SK-N-SH (cell line): ENCODE data around the gene SCAMP2. TPM values are rescaled to one million over a fixed set of nuclear protein-coding genes. Genes with fewer than 3 reads are reported as not detected.

ENCODE experiments used
- CTCF ChIA-PET: fragments of 300-600, 350-600 bp; formaldehyde crosslinking; extraction: SDS; loops from one replicate; lab custom pipeline; 2021; lab: Yijun Ruan, JAX
- POLR2A ChIA-PET: fragments of 350-600 bp; sonication (Branson Sonifier 250); formaldehyde crosslinking; extraction: SDS; loops from one replicate; lab custom pipeline; 2020; ENCODE audit warnings: antibody characterized with exemption, inconsistent platforms; lab: Yijun Ruan, JAX
- DNase-seq: peaks from one replicate; pipeline ENCODE4 v3.0.0; 2012
- H2AFZ ChIP-seq: fragments of 200-600 bp; sonication (generic); 2 replicates; pipeline ENCODE4 v1.8.1; 2016; ENCODE audit warnings: antibody characterized with exemption, mild to moderate bottlenecking, low read depth
- H3F3A ChIP-seq: fragments of 200-600 bp; sonication (generic); replicated peaks from 2 replicates; pipeline ENCODE3; 2016; ENCODE audit warnings: antibody characterized with exemption, mild to moderate bottlenecking; ENCODE audit not compliant: insufficient read depth
- H3K27ac ChIP-seq, 2 experiments: fragments of 200-500 bp in 1 of 2; fragments of 200-600 bp in 1 of 2; sonication (Bioruptor generic) in 1 of 2; sonication (generic), shearing (Covaris generic) in 1 of 2; 2 replicates each; pipeline versions ENCODE4 v1.5.1 to v1.6.1; 2014 to 2016; ENCODE audit warnings: low read depth in 2 of 2, inconsistent platforms in 1 of 2, low read length in 1 of 2, mild to moderate bottlenecking in 1 of 2, mixed read lengths in 1 of 2
- H3K27me3 ChIP-seq: fragments of 200-600 bp; sonication (generic), shearing (Covaris generic); 2 replicates; pipeline ENCODE4 v1.6.1; 2016; ENCODE audit warnings: mixed run types; ENCODE audit not compliant: insufficient read depth
- H3K36me3 ChIP-seq, 2 experiments: fragments of 200-500 bp in 1 of 2; fragments of 200-600 bp in 1 of 2; sonication (Bioruptor generic) in 1 of 2; sonication (generic) in 1 of 2; replicated peaks in 1 of 2; 2 replicates each; pipeline versions ENCODE3 to v1.5.1; 2014 to 2016; ENCODE audit warnings: low read length in 1 of 2, mild to moderate bottlenecking in 1 of 2; ENCODE audit not compliant: insufficient read depth in 2 of 2, control insufficient read depth in 1 of 2
- H3K4me1 ChIP-seq, 2 experiments: fragments of 200-500 bp in 1 of 2; fragments of 200-600 bp in 1 of 2; sonication (Bioruptor generic) in 1 of 2; sonication (generic), shearing (Covaris generic) in 1 of 2; 2 replicates each; pipeline versions ENCODE4 v1.5.1 to v1.6.1; 2014 to 2016; ENCODE audit warnings: low read depth in 1 of 2, low read length in 1 of 2, mixed run types in 1 of 2; ENCODE audit not compliant: insufficient read depth in 2 of 2, control insufficient read depth in 1 of 2
- H3K4me2 ChIP-seq: fragments of 200-600 bp; sonication (generic), shearing (Covaris generic); 2 replicates; pipeline ENCODE4 v1.6.1; 2017; ENCODE audit warnings: mixed run types
- H3K4me3 ChIP-seq, 2 experiments: fragments of 200-500 bp in 1 of 2; fragments of 200-600 bp in 1 of 2; sonication (Bioruptor generic) in 1 of 2; sonication (generic), shearing (Covaris generic) in 1 of 2; 2 replicates each; pipeline versions ENCODE4 v1.5.1 to v1.8.1; 2014 to 2016; ENCODE audit warnings: low read depth in 2 of 2, inconsistent platforms in 1 of 2, low read length in 1 of 2, mild to moderate bottlenecking in 1 of 2, mixed read lengths in 1 of 2, moderate library complexity in 1 of 2
- H3K79me2 ChIP-seq: fragments of 200-600 bp; sonication (generic); 2 replicates; pipeline ENCODE4 v1.8.1; 2017; ENCODE audit warnings: mild to moderate bottlenecking; ENCODE audit not compliant: insufficient read depth
- H3K9ac ChIP-seq: fragments of 200-600 bp; sonication (generic); 2 replicates; pipeline ENCODE4 v1.6.1; 2017; ENCODE audit warnings: mixed run types
- H3K9me2 ChIP-seq: fragments of 200-600 bp; sonication (generic); 2 replicates; pipeline ENCODE4 v1.6.1; 2017; ENCODE audit warnings: mixed run types
- H3K9me3 ChIP-seq: fragments of 200-600 bp; sonication (generic); 2 replicates; pipeline ENCODE4 v1.6.1; 2017; ENCODE audit warnings: mixed run types, mild to moderate bottlenecking, moderate library complexity
- H4K20me1 ChIP-seq: fragments of 200-600 bp; sonication (generic); 2 replicates; pipeline ENCODE4 v1.6.1; 2017; ENCODE audit warnings: mild to moderate bottlenecking, mixed run types; ENCODE audit not compliant: insufficient read depth
- ELF1 ChIP-seq: IDR thresholded peaks from 2 replicates; pipeline ENCODE4 v1.4.0; 2012
- FOXM1 ChIP-seq: IDR thresholded peaks from 2 replicates; pipeline ENCODE4 v1.4.0; 2012; ENCODE audit warnings: low read depth, mild to moderate bottlenecking
- GABPA ChIP-seq: IDR thresholded peaks from 2 replicates; pipeline ENCODE4 v1.4.0; 2012; ENCODE audit warnings: low read depth, mild to moderate bottlenecking
- MXI1 ChIP-seq: IDR thresholded peaks from 2 replicates; pipeline ENCODE4 v1.6.1; 2012; ENCODE audit warnings: mild to moderate bottlenecking, low read depth, low read length, improper control_type of control experiment
- RAD21 ChIP-seq: IDR thresholded peaks from 2 replicates; pipeline ENCODE4 v1.6.1; 2012; ENCODE audit warnings: mild to moderate bottlenecking, low read length
- RCOR1 ChIP-seq: fragments of 150-350 bp; IDR thresholded peaks from 2 replicates; pipeline ENCODE4 v1.6.1; 2017; ENCODE audit warnings: antibody characterized with exemption, low read length
- RXRA ChIP-seq: IDR thresholded peaks from 2 replicates; pipeline ENCODE4 v1.4.0; 2012; ENCODE audit warnings: low read depth, mild to moderate bottlenecking, borderline replicate concordance
- SIN3A ChIP-seq: IDR thresholded peaks from 2 replicates; pipeline ENCODE4 v1.6.1; 2012; ENCODE audit warnings: low read depth, mild to moderate bottlenecking, low read length, moderate library complexity, borderline replicate concordance
- TCF12 ChIP-seq: IDR thresholded peaks from 2 replicates; pipeline ENCODE4 v1.4.0; 2012
- TEAD4 ChIP-seq: IDR thresholded peaks from 2 replicates; pipeline ENCODE4 v1.4.0; 2012; ENCODE audit warnings: mild to moderate bottlenecking, borderline replicate concordance; ENCODE audit not compliant: insufficient read depth
- WGBS: methylation state at CpG from one replicate; pipeline ENCODE4 v1.1.6; 2017; ENCODE audit warnings: low lambda C conversion rate; 5-methylcytosine and 5-hydroxymethylcytosine counted together
- polyA plus RNA-seq, 3 experiments: library from polyadenylated mRNA; depleted of rRNA; stranded (reverse); fragments of >200 nt; gene quantifications; 2 replicates each; pipeline ENCODE4 v1.2.3, GENCODE V29; 2012
- TF ChIP-seq, protein P1 (sequence below): IDR thresholded peaks from 2 replicates; pipeline ENCODE4 v1.4.0; 2012; ENCODE audit warnings: low read depth
- TF ChIP-seq, protein P2 (sequence below): fragments of 200-600 bp; sonication (generic); IDR thresholded peaks from 2 replicates; pipeline ENCODE4 v1.6.1; 2017; ENCODE audit warnings: antibody characterized with exemption, mild to moderate bottlenecking, moderate library complexity
- TF ChIP-seq, protein P3 (sequence below): fragments of 150-350 bp; IDR thresholded peaks from 2 replicates; pipeline ENCODE4 v1.6.1; 2016; ENCODE audit warnings: mild to moderate bottlenecking, low read depth, low read length
- TF ChIP-seq, protein P4 (sequence below): IDR thresholded peaks from 2 replicates; pipeline ENCODE4 v1.6.1; 2012; ENCODE audit warnings: mild to moderate bottlenecking, low read depth, low read length, moderate library complexity
- TF ChIP-seq, protein P5 (sequence below): IDR thresholded peaks from 2 replicates; pipeline ENCODE4 v1.4.0; 2012; ENCODE audit warnings: low read depth, borderline replicate concordance

The SCAMP2 gene
- polyA plus RNA-seq, 1 of the 3 experiments (the other 2 are of a cell fraction) = 88.1 TPM

DNA sequence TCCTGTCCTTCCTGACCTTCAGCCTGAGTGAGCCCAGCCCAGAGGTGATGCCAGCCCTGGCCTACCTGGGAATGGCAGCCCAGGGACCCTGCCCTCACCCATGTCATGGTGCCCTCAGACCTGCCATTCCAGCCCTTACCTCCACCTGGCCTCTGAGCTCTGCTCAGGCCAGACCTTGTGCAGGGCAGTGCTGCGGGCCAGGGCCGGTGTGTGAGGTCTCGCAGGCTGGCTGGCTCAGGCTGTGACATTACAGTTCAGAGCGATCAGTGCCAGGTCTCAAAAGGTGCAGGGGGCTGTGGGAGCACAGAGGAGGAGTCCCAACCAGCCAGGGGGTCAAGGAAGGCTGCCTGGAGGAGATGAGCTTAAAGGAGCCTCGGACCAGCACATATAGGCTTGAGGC, 53.1 kb downstream of the SCAMP2 start (continued):
- no peak for TF ChIP-seq RXRA
- TF ChIP-seq, protein P1, sequence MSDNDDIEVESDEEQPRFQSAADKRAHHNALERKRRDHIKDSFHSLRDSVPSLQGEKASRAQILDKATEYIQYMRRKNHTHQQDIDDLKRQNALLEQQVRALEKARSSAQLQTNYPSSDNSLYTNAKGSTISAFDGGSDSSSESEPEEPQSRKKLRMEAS = no peak
- TF ChIP-seq TCF12 = no peak
- TF ChIP-seq, protein P2, sequence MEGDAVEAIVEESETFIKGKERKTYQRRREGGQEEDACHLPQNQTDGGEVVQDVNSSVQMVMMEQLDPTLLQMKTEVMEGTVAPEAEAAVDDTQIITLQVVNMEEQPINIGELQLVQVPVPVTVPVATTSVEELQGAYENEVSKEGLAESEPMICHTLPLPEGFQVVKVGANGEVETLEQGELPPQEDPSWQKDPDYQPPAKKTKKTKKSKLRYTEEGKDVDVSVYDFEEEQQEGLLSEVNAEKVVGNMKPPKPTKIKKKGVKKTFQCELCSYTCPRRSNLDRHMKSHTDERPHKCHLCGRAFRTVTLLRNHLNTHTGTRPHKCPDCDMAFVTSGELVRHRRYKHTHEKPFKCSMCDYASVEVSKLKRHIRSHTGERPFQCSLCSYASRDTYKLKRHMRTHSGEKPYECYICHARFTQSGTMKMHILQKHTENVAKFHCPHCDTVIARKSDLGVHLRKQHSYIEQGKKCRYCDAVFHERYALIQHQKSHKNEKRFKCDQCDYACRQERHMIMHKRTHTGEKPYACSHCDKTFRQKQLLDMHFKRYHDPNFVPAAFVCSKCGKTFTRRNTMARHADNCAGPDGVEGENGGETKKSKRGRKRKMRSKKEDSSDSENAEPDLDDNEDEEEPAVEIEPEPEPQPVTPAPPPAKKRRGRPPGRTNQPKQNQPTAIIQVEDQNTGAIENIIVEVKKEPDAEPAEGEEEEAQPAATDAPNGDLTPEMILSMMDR = no peak
- no peak for TF ChIP-seq RAD21
- TF ChIP-seq TEAD4 = no peak
- no peak for TF ChIP-seq FOXM1

DNA sequence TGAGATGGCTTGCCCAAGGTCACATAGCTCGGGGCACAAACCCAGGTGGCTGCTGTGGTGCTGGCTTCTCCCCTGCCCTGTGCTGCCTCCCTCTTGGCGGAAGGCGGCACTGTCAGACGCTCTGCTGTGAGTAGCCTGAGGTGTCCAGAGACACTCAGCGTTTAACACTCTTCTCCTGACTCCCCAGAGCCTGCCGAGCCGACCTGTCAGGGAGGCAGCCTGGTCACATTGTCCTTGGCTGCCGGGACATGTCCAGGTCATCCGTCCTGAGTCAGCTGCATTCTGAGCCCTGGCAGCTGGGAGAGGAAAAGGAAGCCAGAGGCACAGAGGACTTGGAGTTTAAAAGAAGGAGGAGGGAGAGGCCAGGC, 55.8 kb downstream of the SCAMP2 start:
- no peak overlapping the region for H3K4me3 ChIP-seq
- 38% methylated on average over 9 of the region's 9 CpGs for WGBS
- 0 out of 2 replicates have a peak, but pooled peaks have one; percentile 12 for TF ChIP-seq RAD21
- TF ChIP-seq, protein P3, sequence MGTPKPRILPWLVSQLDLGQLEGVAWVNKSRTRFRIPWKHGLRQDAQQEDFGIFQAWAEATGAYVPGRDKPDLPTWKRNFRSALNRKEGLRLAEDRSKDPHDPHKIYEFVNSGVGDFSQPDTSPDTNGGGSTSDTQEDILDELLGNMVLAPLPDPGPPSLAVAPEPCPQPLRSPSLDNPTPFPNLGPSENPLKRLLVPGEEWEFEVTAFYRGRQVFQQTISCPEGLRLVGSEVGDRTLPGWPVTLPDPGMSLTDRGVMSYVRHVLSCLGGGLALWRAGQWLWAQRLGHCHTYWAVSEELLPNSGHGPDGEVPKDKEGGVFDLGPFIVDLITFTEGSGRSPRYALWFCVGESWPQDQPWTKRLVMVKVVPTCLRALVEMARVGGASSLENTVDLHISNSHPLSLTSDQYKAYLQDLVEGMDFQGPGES = no peak
- TF ChIP-seq TEAD4 = no peak
- TF ChIP-seq MXI1 = peak; percentile 43; the same call in 1 of the 2 replicates
- TF ChIP-seq, protein P4, sequence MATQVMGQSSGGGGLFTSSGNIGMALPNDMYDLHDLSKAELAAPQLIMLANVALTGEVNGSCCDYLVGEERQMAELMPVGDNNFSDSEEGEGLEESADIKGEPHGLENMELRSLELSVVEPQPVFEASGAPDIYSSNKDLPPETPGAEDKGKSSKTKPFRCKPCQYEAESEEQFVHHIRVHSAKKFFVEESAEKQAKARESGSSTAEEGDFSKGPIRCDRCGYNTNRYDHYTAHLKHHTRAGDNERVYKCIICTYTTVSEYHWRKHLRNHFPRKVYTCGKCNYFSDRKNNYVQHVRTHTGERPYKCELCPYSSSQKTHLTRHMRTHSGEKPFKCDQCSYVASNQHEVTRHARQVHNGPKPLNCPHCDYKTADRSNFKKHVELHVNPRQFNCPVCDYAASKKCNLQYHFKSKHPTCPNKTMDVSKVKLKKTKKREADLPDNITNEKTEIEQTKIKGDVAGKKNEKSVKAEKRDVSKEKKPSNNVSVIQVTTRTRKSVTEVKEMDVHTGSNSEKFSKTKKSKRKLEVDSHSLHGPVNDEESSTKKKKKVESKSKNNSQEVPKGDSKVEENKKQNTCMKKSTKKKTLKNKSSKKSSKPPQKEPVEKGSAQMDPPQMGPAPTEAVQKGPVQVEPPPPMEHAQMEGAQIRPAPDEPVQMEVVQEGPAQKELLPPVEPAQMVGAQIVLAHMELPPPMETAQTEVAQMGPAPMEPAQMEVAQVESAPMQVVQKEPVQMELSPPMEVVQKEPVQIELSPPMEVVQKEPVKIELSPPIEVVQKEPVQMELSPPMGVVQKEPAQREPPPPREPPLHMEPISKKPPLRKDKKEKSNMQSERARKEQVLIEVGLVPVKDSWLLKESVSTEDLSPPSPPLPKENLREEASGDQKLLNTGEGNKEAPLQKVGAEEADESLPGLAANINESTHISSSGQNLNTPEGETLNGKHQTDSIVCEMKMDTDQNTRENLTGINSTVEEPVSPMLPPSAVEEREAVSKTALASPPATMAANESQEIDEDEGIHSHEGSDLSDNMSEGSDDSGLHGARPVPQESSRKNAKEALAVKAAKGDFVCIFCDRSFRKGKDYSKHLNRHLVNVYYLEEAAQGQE = no peak
- no peak for TF ChIP-seq RCOR1
- no peak for TF ChIP-seq SIN3A
- TF ChIP-seq, protein P5, sequence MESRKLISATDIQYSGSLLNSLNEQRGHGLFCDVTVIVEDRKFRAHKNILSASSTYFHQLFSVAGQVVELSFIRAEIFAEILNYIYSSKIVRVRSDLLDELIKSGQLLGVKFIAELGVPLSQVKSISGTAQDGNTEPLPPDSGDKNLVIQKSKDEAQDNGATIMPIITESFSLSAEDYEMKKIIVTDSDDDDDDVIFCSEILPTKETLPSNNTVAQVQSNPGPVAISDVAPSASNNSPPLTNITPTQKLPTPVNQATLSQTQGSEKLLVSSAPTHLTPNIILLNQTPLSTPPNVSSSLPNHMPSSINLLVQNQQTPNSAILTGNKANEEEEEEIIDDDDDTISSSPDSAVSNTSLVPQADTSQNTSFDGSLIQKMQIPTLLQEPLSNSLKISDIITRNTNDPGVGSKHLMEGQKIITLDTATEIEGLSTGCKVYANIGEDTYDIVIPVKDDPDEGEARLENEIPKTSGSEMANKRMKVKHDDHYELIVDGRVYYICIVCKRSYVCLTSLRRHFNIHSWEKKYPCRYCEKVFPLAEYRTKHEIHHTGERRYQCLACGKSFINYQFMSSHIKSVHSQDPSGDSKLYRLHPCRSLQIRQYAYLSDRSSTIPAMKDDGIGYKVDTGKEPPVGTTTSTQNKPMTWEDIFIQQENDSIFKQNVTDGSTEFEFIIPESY = no peak
- no peak for TF ChIP-seq GABPA
- TF ChIP-seq RXRA = no peak
- no peak for TF ChIP-seq ELF1
- peaks cover 0 to 38% of the 10 kb centered on the region in 2 experiments; a peak in 1 of 4 replicates for H3K4me1 ChIP-seq
- no peak overlapping the region for H3K9ac ChIP-seq
- H3K27ac ChIP-seq = peak overlapping the region in 1 of 2 experiments; percentile 13; a peak in 1 of 4 replicates
- ChIA-PET POLR2A (interaction anchor here (0.8 kb wide), 1 partner anchor 20 kb away, joined by 3 read pairs; no protein-coding TSS in a partner anchor), CTCF (interaction anchor here (1.2 to 5.6 kb wide), 12 partner anchors 8 to 184 kb away, joined by 3 to 31 read pairs (median 6); partner anchors contain the start of gene CPLX3)
- no peak overlapping the region for H2AFZ ChIP-seq
- no peak overlapping the region for H3K4me2 ChIP-seq
- no peaks in the 10 kb centered on the region for H3K9me3 ChIP-seq
- H4K20me1 ChIP-seq = no peaks in the 10 kb centered on the region
- H3K79me2 ChIP-seq = no peaks in the 10 kb centered on the region
- no peaks in the 10 kb centered on the region for H3K9me2 ChIP-seq
- peak; percentile 69 for DNase-seq
- H3K36me3 ChIP-seq = no peaks in the 10 kb centered on the region
- no peaks in the 10 kb centered on the region for H3F3A ChIP-seq
- no peaks in the 10 kb centered on the region for H3K27me3 ChIP-seq
